Tibial nerve (tissue), 3 donors: Measurements from ENCODE around the gene SLC9A1.
"Not testable (repeated sequence)": the region's sequence is repeated elsewhere in the genome, so short reads cannot be mapped to it uniquely, and the experiment has no call there.

Experiments used
- POLR2A ChIP-seq, 2 donors: fragments of 450-650 bp; IDR thresholded peaks; one replicate each; pipeline ENCODE4 v1.6.1; 2017; ENCODE audit warnings: antibody characterized with exemption in 2 of 2, mild to moderate bottlenecking in 2 of 2, moderate library complexity in 2 of 2
- TF ChIP-seq, protein P1 (sequence below), 5 experiments: fragments of 200-600 bp in 3 of 5; fragments of 450-650 bp in 2 of 5; sonication (generic) in 3 of 5; IDR thresholded peaks; one replicate each; pipeline ENCODE4 v1.5.1; 2016 to 2019; ENCODE audit warnings: antibody characterized with exemption in 5 of 5, mild to moderate bottlenecking in 3 of 5, moderate library complexity in 2 of 5

DNA sequence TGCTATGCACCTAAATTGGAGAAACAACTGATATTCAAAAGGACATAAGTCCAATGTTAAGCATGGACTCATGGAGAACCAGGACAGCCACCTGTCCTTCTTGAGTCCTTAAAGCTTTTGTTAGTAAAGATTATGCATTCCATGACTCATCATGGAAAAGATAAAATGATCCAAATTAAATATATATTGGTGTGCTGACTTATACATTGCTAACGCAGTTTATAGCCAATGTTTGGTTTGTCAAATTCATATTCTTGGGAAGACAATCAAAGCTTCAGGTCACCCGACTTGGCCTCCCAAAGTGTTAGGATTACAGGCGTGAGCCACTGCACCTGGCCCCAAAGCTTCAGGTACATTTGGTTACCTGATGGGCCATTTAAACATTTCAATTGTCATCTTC, 29.7 kb upstream of the SLC9A1 start:
- TF ChIP-seq POLR2A (IDR thresholded peaks at IDR 0.05), result not testable (repeated sequence)
- TF ChIP-seq, protein P1, sequence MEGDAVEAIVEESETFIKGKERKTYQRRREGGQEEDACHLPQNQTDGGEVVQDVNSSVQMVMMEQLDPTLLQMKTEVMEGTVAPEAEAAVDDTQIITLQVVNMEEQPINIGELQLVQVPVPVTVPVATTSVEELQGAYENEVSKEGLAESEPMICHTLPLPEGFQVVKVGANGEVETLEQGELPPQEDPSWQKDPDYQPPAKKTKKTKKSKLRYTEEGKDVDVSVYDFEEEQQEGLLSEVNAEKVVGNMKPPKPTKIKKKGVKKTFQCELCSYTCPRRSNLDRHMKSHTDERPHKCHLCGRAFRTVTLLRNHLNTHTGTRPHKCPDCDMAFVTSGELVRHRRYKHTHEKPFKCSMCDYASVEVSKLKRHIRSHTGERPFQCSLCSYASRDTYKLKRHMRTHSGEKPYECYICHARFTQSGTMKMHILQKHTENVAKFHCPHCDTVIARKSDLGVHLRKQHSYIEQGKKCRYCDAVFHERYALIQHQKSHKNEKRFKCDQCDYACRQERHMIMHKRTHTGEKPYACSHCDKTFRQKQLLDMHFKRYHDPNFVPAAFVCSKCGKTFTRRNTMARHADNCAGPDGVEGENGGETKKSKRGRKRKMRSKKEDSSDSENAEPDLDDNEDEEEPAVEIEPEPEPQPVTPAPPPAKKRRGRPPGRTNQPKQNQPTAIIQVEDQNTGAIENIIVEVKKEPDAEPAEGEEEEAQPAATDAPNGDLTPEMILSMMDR (IDR thresholded peaks at IDR 0.05), result not testable (repeated sequence)
